ENCODE results near the gene ARHGEF28. TPM values are rescaled to one million over a fixed set of nuclear protein-coding genes. Genes with fewer than 3 reads are reported as not detected.

The ARHGEF28 gene
- total and polyA plus RNA-seq, 2 donors: 7.3 to 7.4 TPM

DNA sequence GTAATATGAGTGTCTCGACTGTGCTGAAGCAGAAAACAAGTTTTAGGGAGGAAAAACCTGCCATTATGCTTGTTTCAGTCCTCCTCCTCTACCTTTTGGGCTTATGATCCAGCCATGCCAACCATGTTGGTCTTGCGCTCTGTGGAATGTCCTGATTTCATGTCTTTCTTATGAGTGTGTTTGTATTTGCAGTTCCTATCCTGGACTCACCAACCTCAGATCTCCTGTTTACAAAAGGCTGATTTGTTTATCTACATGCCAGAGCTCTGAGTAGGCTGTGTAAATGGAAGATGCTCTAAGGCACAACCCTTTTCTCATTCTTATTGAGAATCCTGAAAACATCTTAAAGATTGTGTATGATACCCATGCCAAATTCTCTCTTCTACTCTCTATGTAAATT lies 138.6 kb downstream of the ARHGEF28 start:
- H3K4me3 ChIP-seq (ENCODE audit: low read length in 2 of 2): no peak overlapping the region
- no peak for DNase-seq (ENCODE audit: low read depth in 6 of 9, low spot score in 9 of 9)
- WGBS: 96% methylated on average over 2 of the region's 2 CpGs

DNA sequence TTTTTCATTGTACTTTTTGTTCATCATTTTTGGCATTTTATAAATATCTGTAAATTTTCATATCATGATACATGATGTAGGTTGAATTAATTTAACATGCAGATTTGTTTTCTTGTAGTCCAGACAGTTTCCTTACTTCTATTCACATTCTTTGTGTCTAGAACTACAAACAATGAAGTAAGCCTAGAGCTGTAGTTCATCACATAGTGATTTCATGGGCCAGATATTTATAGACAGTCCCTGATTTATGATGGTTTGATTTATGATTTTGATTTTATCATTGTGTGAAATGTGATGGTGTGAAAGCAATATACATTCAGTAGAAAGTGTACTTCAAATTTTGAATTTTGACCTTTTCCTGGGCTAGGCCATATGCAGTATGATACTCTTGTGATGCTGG lies 139.0 kb downstream of the ARHGEF28 start:
- Histone ChIP-seq H3K4me3 (ENCODE audit: low read length in 2 of 2) (no peak overlapping the region), H3K36me3 (ENCODE audit: control insufficient read depth in 2 of 2, insufficient read depth in 2 of 2, low read length in 1 of 2) (no peaks in the 10 kb centered on the region), H3K27ac (ENCODE audit: low read depth in 1 of 2, low read length in 1 of 2) (no peak overlapping the region), H3K4me1 (ENCODE audit: control insufficient read depth in 2 of 2, insufficient read depth in 2 of 2, low read length in 2 of 2) (no peaks in the 10 kb centered on the region), H3K9me3 (ENCODE audit: control insufficient read depth in 2 of 2, insufficient read depth in 1 of 2, low read length in 1 of 2) (peaks cover 0 to 7% of the 10 kb centered on the region in 2 donors), H3K27me3 (ENCODE audit: control insufficient read depth in 2 of 2, insufficient read depth in 1 of 2, low read length in 1 of 2) (no peaks in the 10 kb centered on the region)
- no peak for DNase-seq (ENCODE audit: low read depth in 6 of 9, low spot score in 9 of 9)

More for the DNA sequence above, 138.6 kb downstream of the ARHGEF28 start:
- Histone ChIP-seq H3K27ac (ENCODE audit: low read depth in 1 of 2, low read length in 1 of 2) (no peak overlapping the region), H3K4me1 (ENCODE audit: control insufficient read depth in 2 of 2, insufficient read depth in 2 of 2, low read length in 2 of 2) (peaks cover 0 to 3% of the 10 kb centered on the region in 2 donors), H3K9me3 (ENCODE audit: control insufficient read depth in 2 of 2, insufficient read depth in 1 of 2, low read length in 1 of 2) (peaks cover 0 to 7% of the 10 kb centered on the region in 2 donors), H3K27me3 (ENCODE audit: control insufficient read depth in 2 of 2, insufficient read depth in 1 of 2, low read length in 1 of 2) (no peaks in the 10 kb centered on the region), H3K36me3 (ENCODE audit: control insufficient read depth in 2 of 2, insufficient read depth in 2 of 2, low read length in 1 of 2) (no peaks in the 10 kb centered on the region)

DNA sequence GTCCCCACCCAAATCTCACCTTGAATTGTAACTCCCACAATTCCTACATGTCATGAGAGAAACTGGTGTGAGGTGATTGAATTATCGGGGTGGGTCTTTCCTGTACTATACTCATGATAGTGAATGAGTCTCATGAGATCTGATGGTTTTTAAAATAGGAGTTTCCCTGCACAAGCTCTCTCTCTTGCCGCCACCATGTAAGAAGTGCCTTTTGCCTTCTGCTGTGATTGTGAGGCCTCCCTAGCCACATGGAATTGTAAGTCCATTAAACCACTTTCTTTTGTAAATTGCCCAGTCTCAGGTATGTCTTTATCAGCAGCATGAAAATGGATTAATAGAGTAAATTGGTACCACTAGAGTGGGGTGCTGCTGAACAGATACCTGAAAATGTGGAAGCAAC lies 140.9 kb downstream of the ARHGEF28 start:
- DNase-seq (ENCODE audit: low read depth in 6 of 9, low spot score in 9 of 9): no peak
- H3K4me1 ChIP-seq (ENCODE audit: control insufficient read depth in 2 of 2, insufficient read depth in 2 of 2, low read length in 2 of 2): no peaks in the 10 kb centered on the region
- 95% methylated on average over 2 of the region's 2 CpGs for WGBS
- no peak overlapping the region for H3K27ac ChIP-seq (ENCODE audit: low read depth in 1 of 2, low read length in 1 of 2)
- no peaks in the 10 kb centered on the region for H3K36me3 ChIP-seq (ENCODE audit: control insufficient read depth in 2 of 2, insufficient read depth in 2 of 2, low read length in 1 of 2)
- no peaks in the 10 kb centered on the region for H3K27me3 ChIP-seq (ENCODE audit: control insufficient read depth in 2 of 2, insufficient read depth in 1 of 2, low read length in 1 of 2)
- H3K9me3 ChIP-seq (ENCODE audit: control insufficient read depth in 2 of 2, insufficient read depth in 1 of 2, low read length in 1 of 2): peaks cover 0 to 7% of the 10 kb centered on the region in 2 donors
- no peak overlapping the region for H3K4me3 ChIP-seq (ENCODE audit: low read length in 2 of 2)

DNA sequence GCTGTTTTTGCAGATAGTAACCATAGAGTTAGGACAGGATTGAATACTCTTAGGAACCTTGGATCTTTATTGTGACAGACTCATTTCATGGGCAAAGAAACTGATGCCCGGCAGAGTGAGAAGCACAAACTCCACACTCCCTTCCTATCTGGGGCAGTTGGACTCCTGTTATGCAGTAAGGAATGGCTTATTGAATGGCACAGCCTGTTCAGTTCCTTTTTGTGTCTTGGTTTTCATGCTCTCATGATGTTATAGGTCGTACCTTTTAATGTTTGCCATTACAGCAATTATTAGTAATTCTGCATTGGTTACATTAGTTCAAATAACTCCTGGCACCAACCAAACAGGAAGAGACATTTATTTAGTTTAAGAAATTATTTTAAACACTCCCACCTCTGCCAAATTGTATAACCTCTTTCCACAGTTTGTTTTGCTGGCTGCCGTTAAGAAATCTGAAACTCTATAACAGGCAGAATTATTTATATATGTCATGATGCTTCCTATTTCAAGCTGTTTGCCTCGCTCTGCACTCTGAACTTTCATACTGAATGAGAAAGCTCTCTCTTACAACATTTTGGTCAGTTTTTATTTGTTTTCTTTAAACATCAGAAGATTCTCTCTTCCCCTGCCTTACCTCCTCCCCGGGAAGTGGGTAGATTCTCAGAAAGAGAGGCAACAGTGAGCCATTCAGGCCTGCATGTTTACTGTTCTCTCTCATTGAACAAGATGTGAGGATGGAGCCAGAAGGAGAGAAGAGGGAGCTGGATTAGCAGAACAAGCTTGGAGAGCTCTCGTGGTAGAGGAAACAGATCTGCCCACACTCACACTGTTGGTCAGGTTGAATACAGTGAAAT lies 144.4 kb downstream of the ARHGEF28 start:
- no peaks in the 10 kb centered on the region for H3K27me3 ChIP-seq (ENCODE audit: control insufficient read depth in 2 of 2, insufficient read depth in 1 of 2, low read length in 1 of 2)
- H3K9me3 ChIP-seq (ENCODE audit: control insufficient read depth in 2 of 2, insufficient read depth in 1 of 2, low read length in 1 of 2): peaks cover 0 to 7% of the 10 kb centered on the region in 2 donors
- WGBS: 62% methylated on average over 6 of the region's 6 CpGs
- no peak for DNase-seq (ENCODE audit: low read depth in 6 of 9, low spot score in 9 of 9)
- H3K27ac ChIP-seq (ENCODE audit: low read depth in 1 of 2, low read length in 1 of 2): no peak overlapping the region
- no peak overlapping the region for H3K4me3 ChIP-seq (ENCODE audit: low read length in 2 of 2)
- no peaks in the 10 kb centered on the region for H3K36me3 ChIP-seq (ENCODE audit: control insufficient read depth in 2 of 2, insufficient read depth in 2 of 2, low read length in 1 of 2)
- no peaks in the 10 kb centered on the region for H3K4me1 ChIP-seq (ENCODE audit: control insufficient read depth in 2 of 2, insufficient read depth in 2 of 2, low read length in 2 of 2)

DNA sequence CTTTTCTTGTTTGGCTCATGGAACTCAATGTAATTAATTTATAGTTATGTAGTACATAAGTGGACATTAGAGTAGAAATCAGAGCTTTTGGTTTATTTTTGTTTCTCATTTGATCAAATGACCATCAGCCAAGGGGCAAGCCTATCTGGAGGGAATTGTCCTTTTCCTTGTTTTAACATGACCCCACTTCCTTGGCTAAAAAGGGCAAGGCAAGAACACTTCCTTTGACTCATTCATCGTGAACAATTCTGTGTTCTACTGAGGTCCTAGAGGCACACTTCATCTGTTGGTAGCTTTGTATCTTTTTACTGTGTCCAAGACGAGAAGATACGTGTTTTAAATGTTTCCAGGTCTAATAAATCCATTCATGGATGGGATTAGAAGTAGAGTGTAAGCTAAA lies 148.9 kb downstream of the ARHGEF28 start:
- H3K9me3 ChIP-seq (ENCODE audit: control insufficient read depth in 2 of 2, insufficient read depth in 1 of 2, low read length in 1 of 2): no peaks in the 10 kb centered on the region
- H3K4me3 ChIP-seq (ENCODE audit: low read length in 2 of 2): no peak overlapping the region
- DNase-seq (ENCODE audit: low read depth in 6 of 9, low spot score in 9 of 9): no peak
- no peaks in the 10 kb centered on the region for H3K36me3 ChIP-seq (ENCODE audit: control insufficient read depth in 2 of 2, insufficient read depth in 2 of 2, low read length in 1 of 2)
- no peak overlapping the region for H3K27ac ChIP-seq (ENCODE audit: low read depth in 1 of 2, low read length in 1 of 2)
- WGBS: 90% methylated on average over 3 of the region's 3 CpGs
- no peaks in the 10 kb centered on the region for H3K4me1 ChIP-seq (ENCODE audit: control insufficient read depth in 2 of 2, insufficient read depth in 2 of 2, low read length in 2 of 2)
- H3K27me3 ChIP-seq (ENCODE audit: control insufficient read depth in 2 of 2, insufficient read depth in 1 of 2, low read length in 1 of 2): no peaks in the 10 kb centered on the region

DNA sequence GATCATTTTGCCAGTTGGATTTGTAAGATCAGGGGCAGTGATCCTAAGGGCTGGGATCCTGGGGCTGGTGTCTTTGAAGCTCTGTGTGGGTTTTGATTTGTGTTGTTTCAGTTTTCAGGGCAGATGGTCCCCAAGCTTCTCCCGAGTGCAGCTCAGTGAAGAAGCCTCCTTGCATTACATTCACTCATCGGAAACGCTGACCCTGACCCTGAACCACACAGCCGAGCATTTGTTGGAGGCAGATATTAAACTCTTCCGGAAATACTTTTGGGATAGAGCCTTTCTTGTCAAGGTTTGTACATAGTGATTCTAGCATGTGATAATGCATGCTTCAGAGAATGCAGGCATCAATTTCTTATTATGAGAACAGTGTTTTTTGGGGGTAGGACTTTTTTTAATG lies 150.4 kb downstream of the ARHGEF28 start:
- Histone ChIP-seq H3K36me3 (ENCODE audit: control insufficient read depth in 2 of 2, insufficient read depth in 2 of 2, low read length in 1 of 2) (no peaks in the 10 kb centered on the region), H3K27me3 (ENCODE audit: control insufficient read depth in 2 of 2, insufficient read depth in 1 of 2, low read length in 1 of 2) (no peaks in the 10 kb centered on the region), H3K27ac (ENCODE audit: low read depth in 1 of 2, low read length in 1 of 2) (no peak overlapping the region)

DNA sequence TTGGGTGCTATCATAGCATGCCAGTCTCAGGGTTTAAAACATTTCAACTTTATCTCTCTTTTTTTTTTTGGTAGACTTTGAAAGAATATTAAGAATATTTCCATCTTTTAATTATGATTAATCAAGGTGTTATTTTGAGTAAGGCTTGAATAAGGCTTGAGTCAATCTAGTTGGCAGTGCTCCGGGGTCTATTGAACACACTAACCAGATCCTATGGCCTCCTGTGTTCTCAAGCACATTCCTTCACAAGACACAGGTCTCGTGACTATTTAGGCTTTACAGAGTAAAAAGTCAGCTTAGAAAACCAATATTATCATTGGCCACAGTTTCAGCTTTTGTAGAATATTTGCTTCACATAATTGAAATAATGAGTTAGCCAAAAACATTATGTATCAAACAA lies 151.2 kb downstream of the ARHGEF28 start:
- no peaks in the 10 kb centered on the region for H3K27me3 ChIP-seq (ENCODE audit: control insufficient read depth in 2 of 2, insufficient read depth in 1 of 2, low read length in 1 of 2)

More for the DNA sequence above, 150.4 kb downstream of the ARHGEF28 start:
- Histone ChIP-seq H3K9me3 (ENCODE audit: control insufficient read depth in 2 of 2, insufficient read depth in 1 of 2, low read length in 1 of 2) (no peaks in the 10 kb centered on the region), H3K4me1 (ENCODE audit: control insufficient read depth in 2 of 2, insufficient read depth in 2 of 2, low read length in 2 of 2) (no peaks in the 10 kb centered on the region), H3K4me3 (ENCODE audit: low read length in 2 of 2) (no peak overlapping the region)
- WGBS: 93% methylated on average over 5 of the region's 5 CpGs
- no peak for DNase-seq (ENCODE audit: low read depth in 6 of 9, low spot score in 9 of 9)

DNA sequence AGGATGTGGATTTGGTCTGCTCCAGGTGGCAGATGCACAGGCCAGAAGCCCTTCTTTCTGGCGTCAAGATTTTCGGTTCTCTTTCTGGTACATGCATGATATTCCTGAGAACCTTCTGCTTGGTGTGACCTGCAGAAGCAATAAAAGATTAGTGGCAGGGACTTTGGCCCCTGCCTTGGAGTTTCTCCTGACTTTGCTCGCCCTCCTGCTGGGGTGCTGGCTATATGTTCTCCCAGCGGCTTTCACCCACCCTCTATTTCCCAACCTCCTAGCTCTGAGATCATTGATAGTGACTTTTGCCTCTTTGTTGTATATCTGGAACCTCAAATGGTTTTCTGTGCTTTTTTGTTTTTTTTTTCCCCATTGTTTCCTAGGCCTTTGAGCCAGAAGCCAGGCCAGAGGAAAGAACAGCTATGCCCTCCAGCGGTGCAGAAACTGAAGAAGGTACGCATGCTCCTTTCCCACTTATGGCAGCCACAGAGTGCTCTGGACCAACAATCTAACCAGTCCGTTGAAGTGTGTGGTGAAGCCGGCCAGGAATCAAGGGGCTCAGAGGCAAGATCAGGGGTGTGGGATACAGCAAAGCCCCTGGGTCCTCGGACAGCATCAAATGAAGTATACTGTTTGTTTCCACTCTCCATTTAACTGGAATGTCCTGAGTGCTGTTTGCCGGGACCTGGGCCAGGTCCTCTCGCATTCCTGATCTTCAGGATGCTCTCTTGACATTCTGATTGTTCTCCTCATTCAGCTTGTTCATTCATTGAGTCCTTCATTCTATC lies 154.5 kb downstream of the ARHGEF28 start:
- DNase-seq (ENCODE audit: low read depth in 6 of 9, low spot score in 9 of 9): no peak
- Histone ChIP-seq H3K36me3 (ENCODE audit: control insufficient read depth in 2 of 2, insufficient read depth in 2 of 2, low read length in 1 of 2) (no peaks in the 10 kb centered on the region), H3K4me1 (ENCODE audit: control insufficient read depth in 2 of 2, insufficient read depth in 2 of 2, low read length in 2 of 2) (no peaks in the 10 kb centered on the region), H3K27ac (ENCODE audit: low read depth in 1 of 2, low read length in 1 of 2) (no peak overlapping the region), H3K27me3 (ENCODE audit: control insufficient read depth in 2 of 2, insufficient read depth in 1 of 2, low read length in 1 of 2) (no peaks in the 10 kb centered on the region), H3K9me3 (ENCODE audit: control insufficient read depth in 2 of 2, insufficient read depth in 1 of 2, low read length in 1 of 2) (no peaks in the 10 kb centered on the region), H3K4me3 (ENCODE audit: low read length in 2 of 2) (no peak overlapping the region)
- 95% methylated on average over 11 of the region's 11 CpGs for WGBS

More for the DNA sequence above, 151.2 kb downstream of the ARHGEF28 start:
- 96% methylated on average over 2 of the region's 2 CpGs for WGBS
- Histone ChIP-seq H3K9me3 (ENCODE audit: control insufficient read depth in 2 of 2, insufficient read depth in 1 of 2, low read length in 1 of 2) (no peaks in the 10 kb centered on the region), H3K4me1 (ENCODE audit: control insufficient read depth in 2 of 2, insufficient read depth in 2 of 2, low read length in 2 of 2) (no peaks in the 10 kb centered on the region), H3K4me3 (ENCODE audit: low read length in 2 of 2) (no peak overlapping the region), H3K36me3 (ENCODE audit: control insufficient read depth in 2 of 2, insufficient read depth in 2 of 2, low read length in 1 of 2) (no peaks in the 10 kb centered on the region), H3K27ac (ENCODE audit: low read depth in 1 of 2, low read length in 1 of 2) (no peak overlapping the region)
- no peak for DNase-seq (ENCODE audit: low read depth in 6 of 9, low spot score in 9 of 9)

DNA sequence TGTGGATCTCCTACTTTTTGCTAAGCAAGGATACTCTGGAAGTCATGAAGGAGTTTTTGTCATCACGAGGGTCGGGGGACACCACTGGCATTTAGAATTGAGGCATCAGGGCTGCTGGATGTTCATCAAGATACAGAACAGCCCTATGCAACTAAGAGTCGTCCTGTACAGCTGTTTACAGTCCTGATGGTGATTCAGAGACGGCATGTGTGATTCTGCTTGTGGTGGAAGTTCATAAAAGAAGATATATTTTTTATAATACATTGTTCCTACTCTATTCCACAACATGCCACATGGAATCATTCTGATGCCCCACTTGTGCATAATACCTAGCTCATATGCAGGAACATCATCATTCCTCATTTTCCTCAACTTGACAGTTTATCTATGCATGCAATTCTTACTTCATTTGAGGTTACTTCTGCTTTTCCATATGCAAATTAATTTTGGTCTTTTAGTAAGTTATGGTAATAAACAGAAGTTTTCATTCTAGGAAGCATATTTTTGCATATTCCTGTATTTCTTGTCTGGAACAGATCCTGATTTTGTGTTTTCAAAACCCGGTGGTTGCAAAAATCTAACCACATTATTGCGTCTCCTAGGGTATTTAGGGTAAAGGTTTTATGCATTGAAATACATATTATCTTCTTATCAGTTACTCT lies 155.2 kb downstream of the ARHGEF28 start:
- peaks cover 0 to 3% of the 10 kb centered on the region in 2 donors for H3K4me1 ChIP-seq (ENCODE audit: control insufficient read depth in 2 of 2, insufficient read depth in 2 of 2, low read length in 2 of 2)
- DNase-seq (ENCODE audit: low read depth in 6 of 9, low spot score in 9 of 9): no peak
- H3K36me3 ChIP-seq (ENCODE audit: control insufficient read depth in 2 of 2, insufficient read depth in 2 of 2, low read length in 1 of 2): no peaks in the 10 kb centered on the region
- 93% methylated on average over 6 of the region's 6 CpGs for WGBS
- H3K27me3 ChIP-seq (ENCODE audit: control insufficient read depth in 2 of 2, insufficient read depth in 1 of 2, low read length in 1 of 2): no peaks in the 10 kb centered on the region
- no peak overlapping the region for H3K27ac ChIP-seq (ENCODE audit: low read depth in 1 of 2, low read length in 1 of 2)
- no peaks in the 10 kb centered on the region for H3K9me3 ChIP-seq (ENCODE audit: control insufficient read depth in 2 of 2, insufficient read depth in 1 of 2, low read length in 1 of 2)
- no peak overlapping the region for H3K4me3 ChIP-seq (ENCODE audit: low read length in 2 of 2)
